GM23248 (cell line): ENCODE measurements around the gene GALNT10. TPM values are rescaled to one million over a fixed set of nuclear protein-coding genes. Genes with fewer than 3 reads are reported as not detected.

Experiments
- DNase-seq: peaks from one replicate; pipeline ENCODE4 v3.0.0-alpha.2; 2015
- H2AFZ ChIP-seq: fragments of 200-600 bp; sonication (generic); 2 replicates; pipeline ENCODE4 v1.6.1; 2016; ENCODE audit warnings: antibody characterized with exemption
- H3F3A ChIP-seq: fragments of 200-600 bp; sonication (generic); 2 replicates; pipeline ENCODE4 v1.6.1; 2016; ENCODE audit warnings: mild to moderate bottlenecking, antibody characterized with exemption, mixed run types; ENCODE audit not compliant: insufficient read depth
- H3K27ac ChIP-seq: fragments of 200-600 bp; sonication (generic); 2 replicates; pipeline ENCODE4 v1.5.1; 2016; ENCODE audit warnings: mild to moderate bottlenecking
- H3K27me3 ChIP-seq: fragments of 200-600 bp; sonication (generic); replicated peaks from 2 replicates; pipeline ENCODE4 v1.6.1; 2016; ENCODE audit warnings: mild to moderate bottlenecking; ENCODE audit not compliant: insufficient read depth
- H3K36me3 ChIP-seq: fragments of 200-600 bp; sonication (generic); 2 replicates; pipeline ENCODE4 v1.6.1; 2016; ENCODE audit warnings: low read depth, mild to moderate bottlenecking
- H3K4me1 ChIP-seq: fragments of 200-600 bp; sonication (generic); 2 replicates; pipeline ENCODE4 v1.6.1; 2016; ENCODE audit warnings: mild to moderate bottlenecking; ENCODE audit not compliant: insufficient read depth
- H3K4me2 ChIP-seq: fragments of 200-600 bp; sonication (generic); one replicate; pipeline ENCODE4 v1.6.1; 2016; ENCODE audit warnings: mild to moderate bottlenecking; ENCODE audit not compliant: unreplicated experiment
- H3K4me3 ChIP-seq: fragments of 200-600 bp; sonication (generic); 2 replicates; pipeline ENCODE4 v1.5.1; 2016; ENCODE audit warnings: mild to moderate bottlenecking
- H3K79me2 ChIP-seq: fragments of 200-600 bp; sonication (generic); 2 replicates; pipeline ENCODE4 v1.6.1; 2016; ENCODE audit warnings: mild to moderate bottlenecking; ENCODE audit not compliant: insufficient read depth
- H3K9ac ChIP-seq: fragments of 200-600 bp; sonication (generic); 2 replicates; pipeline ENCODE4 v1.6.1; 2016; ENCODE audit warnings: mild to moderate bottlenecking
- H3K9me2 ChIP-seq: fragments of 200-600 bp; sonication (generic); 2 replicates; pipeline ENCODE4 v1.6.1; 2016; ENCODE audit warnings: mixed run types, mild to moderate bottlenecking, moderate library complexity; ENCODE audit not compliant: insufficient read depth
- H3K9me3 ChIP-seq: fragments of 200-600 bp; sonication (generic); one replicate; pipeline ENCODE4 v1.6.1; 2017; ENCODE audit warnings: low read depth
- H4K20me1 ChIP-seq: fragments of 200-600 bp; sonication (generic); 2 replicates; pipeline ENCODE4 v1.6.0; 2016; ENCODE audit not compliant: insufficient read depth
- EZH2 ChIP-seq: fragments of 200-600 bp; sonication (generic); IDR thresholded peaks from 2 replicates; pipeline ENCODE4 v1.6.1; 2018; ENCODE audit warnings: antibody characterized with exemption, mild to moderate bottlenecking; ENCODE audit not compliant: insufficient read depth, poor library complexity, severe bottlenecking
- EZH2phosphoT487 ChIP-seq: fragments of 200-600 bp; sonication (generic); IDR thresholded peaks from 2 replicates; pipeline ENCODE4 v1.6.1; 2018; ENCODE audit warnings: antibody characterized with exemption, moderate library complexity, mild to moderate bottlenecking, low read depth; ENCODE audit not compliant: insufficient read depth
- WGBS, 2 experiments: methylation state at CpG; one replicate each; pipeline ENCODE4 v1.1.6; 2015 to 2017; ENCODE audit warnings: low lambda C conversion rate in 2 of 2, low coverage in 1 of 2; ENCODE audit errors: missing lambda C conversion rate in 2 of 2; 5-methylcytosine and 5-hydroxymethylcytosine counted together
- in situ Hi-C: fragments of 300-500 bp; cut with MboI; formaldehyde crosslinking; loops from 2 replicates; pipeline ENCODE4 v1.15.0; 2020
- microRNA counts: library from miRNA; unstranded; fragments of <30 nt; microRNA quantifications from one replicate; lab custom pipeline; 2016
- microRNA-seq: library from miRNA; unstranded; fragments of <30 nt; microRNA quantifications from one replicate; pipeline ENCODE4, GENCODE V29; 2016; ENCODE audit warnings: borderline number of aligned reads
- polyA plus RNA-seq: library from polyadenylated mRNA; unstranded; fragments of >200 nt; fragmentation: Nextera tagmentation; extraction: Ambion mirVana; gene quantifications from 2 replicates; pipeline ENCODE4 v1.2.1, GENCODE V29; 2016
- small RNA-seq: library from RNA; depleted of rRNA; stranded (forward); fragments of <200 nt; gene quantifications from one replicate; pipeline ENCODE3, GENCODE V24; 2014; ENCODE audit warnings: low read depth, low replicate concordance
- total RNA-seq: library from RNA; depleted of rRNA; stranded (reverse); fragments of >200 nt; shearing (Covaris generic); gene quantifications from 2 replicates; pipeline ENCODE4 v1.2.3, GENCODE V29; 2014; rRNA removed

GALNT10 gene
- total and polyA plus RNA-seq, 2 experiments from 2014 or later = 23.3 to 67.9 TPM

GRCh38 chr5:154467655-154468354 lies 277.3 kb downstream of the GALNT10 start:
- no peaks in the 10 kb centered on the region for H3K79me2 ChIP-seq
- H3K9me2 ChIP-seq = no peaks in the 10 kb centered on the region
- H3K4me3 ChIP-seq = no peak overlapping the region
- H3K4me2 ChIP-seq = no peak overlapping the region
- no peaks in the 10 kb centered on the region for H4K20me1 ChIP-seq
- 0 out of 2 replicates have a peak, but pooled peaks cover 4% of the 10 kb centered on the region for H3F3A ChIP-seq
- WGBS, 2 experiments = 35 to 40% methylated on average over 17 to 18 of the region's 18 CpGs
- no peaks in the 10 kb centered on the region for H3K4me1 ChIP-seq
- in situ Hi-C loops = loop anchor here (5.0 to 25.0 kb wide), 2 partner anchors 139 to 344 kb away; no protein-coding TSS in a partner anchor
- H3K9ac ChIP-seq = no peak overlapping the region
- H3K9me3 ChIP-seq = no peaks in the 10 kb centered on the region
- peaks cover 31% of the 10 kb centered on the region for H3K27me3 ChIP-seq
- H2AFZ ChIP-seq = no peak overlapping the region
- no peak for TF ChIP-seq EZH2phosphoT487
- TF ChIP-seq EZH2 = no peak
- peak; percentile 80 for DNase-seq
- H3K27ac ChIP-seq = no peak overlapping the region
- H3K36me3 ChIP-seq = no peaks in the 10 kb centered on the region

GRCh38 chr5:154470137-154470536 lies 279.6 kb downstream of the GALNT10 start:
- DNase-seq = no peak
- WGBS, 2 experiments = 47 to 48% methylated on average over 2 of the region's 2 CpGs
- Histone ChIP-seq H3K27me3 (peaks cover 55% of the 10 kb centered on the region), H3K9me2 (no peaks in the 10 kb centered on the region), H4K20me1 (no peaks in the 10 kb centered on the region), H3K79me2 (no peaks in the 10 kb centered on the region), H3K36me3 (no peaks in the 10 kb centered on the region), H3K9me3 (no peaks in the 10 kb centered on the region), H3K27ac (no peak overlapping the region), H3K4me2 (no peak overlapping the region), H3K4me3 (no peak overlapping the region), H3K4me1 (no peaks in the 10 kb centered on the region), H3K9ac (no peak overlapping the region), H3F3A (0 out of 2 replicates have a peak, but pooled peaks cover 4% of the 10 kb centered on the region), H2AFZ (no peak overlapping the region)
- TF ChIP-seq EZH2phosphoT487 (no peak), EZH2 (no peak)
- in situ Hi-C loops = loop anchor here (25.0 kb wide), 1 partner anchor 342 kb away; no protein-coding TSS in a partner anchor

MicroRNA genes within 50 kb of the gene (microRNA counts, 767-probe panel; counts per million panel counts)
- 447 counts per million, percentile 86 among the panel's probes with 10 or more counts for microRNA hsa-miR-1294 (lab: Ali Mortazavi, UCI)

Small RNA genes within 50 kb of the gene (microRNA-seq; reads per million reads assigned to microRNA genes)
- gene MIR1294 = 47.6 reads per million, percentile 40 among the genes with 10 or more reads in this experiment

Small RNA genes within 50 kb of the gene (small RNA-seq; reads per million reads assigned to genes)
- gene MIR1294 (not detected), gene RN7SL655P (not detected)

Other genes with a start within 250 kb of the GALNT10 start
- 20.2 and 24.8 TPM in 2 replicates for gene FAM114A2, start 151.8 kb upstream of the GALNT10 start, total RNA-seq
- 25.3 and 27.0 TPM in 2 replicates for gene FAM114A2, start 151.8 kb upstream of the GALNT10 start, polyA plus RNA-seq
- gene MFAP3, start 151.8 kb upstream of the GALNT10 start, total RNA-seq = 88.8 and 110 TPM in 2 replicates
- 20.5 and 22.5 TPM in 2 replicates for gene MFAP3, start 151.8 kb upstream of the GALNT10 start, polyA plus RNA-seq